HG03064 (cell line): ENCODE data around the gene LDHAL6B.
"Not testable (repeated sequence)": the region's sequence is repeated elsewhere in the genome, so short reads cannot be mapped to it uniquely, and the experiment has no call there.

Experiments
- ATAC-seq: cut with Tn5 transposase; IDR thresholded peaks from one replicate; pipeline ENCODE4 v1.9.1; 2021; ENCODE audit warnings: low read depth; ENCODE audit not compliant: unreplicated experiment

The LDHAL6B gene

DNA sequence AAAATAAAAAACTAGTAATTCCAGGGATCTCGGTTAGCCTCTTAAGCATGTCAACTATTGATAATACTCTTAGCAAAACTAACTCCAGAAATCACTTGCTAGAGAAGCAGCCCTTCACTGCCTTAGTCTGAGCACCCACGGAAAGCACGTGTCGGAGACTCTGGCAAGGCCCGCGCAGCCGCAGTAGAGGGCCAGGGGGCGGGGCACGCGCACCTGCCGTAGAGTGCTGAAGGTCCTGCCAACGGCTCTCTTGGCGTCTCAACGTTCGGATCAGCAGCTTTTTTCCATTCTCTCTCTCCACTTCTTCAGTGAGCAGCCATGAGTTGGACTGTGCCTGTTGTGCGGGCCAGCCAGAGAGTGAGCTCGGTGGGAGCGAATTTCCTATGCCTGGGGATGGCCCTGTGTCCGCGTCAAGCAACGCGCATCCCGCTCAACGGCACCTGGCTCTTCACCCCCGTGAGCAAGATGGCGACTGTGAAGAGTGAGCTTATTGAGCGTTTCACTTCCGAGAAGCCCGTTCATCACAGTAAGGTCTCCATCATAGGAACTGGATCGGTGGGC lies at the start of gene LDHAL6B:
TSS of gene LDHAL6B (plus strand) at position 221 of the 561 bp plus-strand sequence. CDS start at position 319, 98 bp downstream.
- no peak for ATAC-seq

DNA sequence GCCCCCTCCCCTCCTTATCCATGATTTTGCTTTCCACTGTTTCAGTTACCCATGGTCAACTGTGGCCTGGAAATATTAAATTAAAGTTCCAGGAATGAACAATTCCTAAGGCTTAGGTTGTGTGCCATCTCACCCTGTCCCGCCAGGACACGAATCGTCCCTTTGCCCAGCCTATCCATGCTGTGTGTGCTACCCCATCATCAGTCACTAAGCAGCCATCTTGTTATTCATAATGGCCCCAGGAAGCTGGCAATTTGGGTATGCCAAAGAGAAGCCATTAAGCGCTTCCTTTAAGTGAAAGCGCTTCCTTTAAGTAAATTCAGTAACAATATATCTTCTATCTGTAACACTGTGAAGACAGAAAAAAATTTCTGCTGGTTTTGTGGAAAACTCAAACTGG lies 49.2 kb upstream of the LDHAL6B start:
- ATAC-seq = no peak

DNA sequence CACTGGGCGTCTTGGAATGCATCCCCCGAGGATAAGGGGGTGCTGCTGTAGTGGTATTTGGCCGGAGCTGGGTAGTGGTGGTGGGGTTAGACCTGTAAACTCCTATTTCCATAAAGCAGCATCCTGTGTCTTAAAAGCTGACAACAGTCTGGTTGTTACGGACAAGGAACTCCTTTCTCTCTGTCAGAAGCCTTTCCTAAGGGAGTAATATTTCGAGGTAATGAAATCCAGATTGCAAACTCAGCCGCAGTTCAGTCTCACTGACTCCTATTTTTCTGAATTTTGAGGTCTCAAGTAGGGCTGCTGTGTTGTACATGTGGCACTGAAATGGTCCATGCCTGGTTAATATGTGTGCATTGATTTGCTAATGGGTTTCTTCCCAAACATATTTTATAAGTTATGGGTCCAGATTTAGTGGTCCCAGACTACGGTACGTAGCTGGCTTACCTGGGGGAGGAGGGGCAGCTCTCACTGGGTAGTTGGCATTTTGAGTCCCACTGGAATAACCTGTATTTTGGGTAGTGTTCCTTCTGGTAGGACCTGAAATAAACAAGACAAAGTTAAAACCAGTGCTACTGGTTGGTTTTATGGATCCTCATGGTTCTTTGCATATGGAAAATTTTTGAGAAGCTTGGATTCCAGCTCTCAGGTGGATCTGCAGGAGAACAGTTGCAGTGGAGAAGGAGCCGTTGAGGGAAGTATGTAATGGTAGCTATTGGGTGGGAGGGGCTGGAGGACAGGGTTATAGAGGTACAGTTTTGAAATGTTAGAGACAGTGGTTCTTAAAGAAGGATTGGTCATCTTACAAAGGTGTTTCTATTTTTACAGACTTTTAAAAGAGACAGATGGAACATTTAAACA lies 48.6 kb upstream of the LDHAL6B start:
- ATAC-seq = no peak

DNA sequence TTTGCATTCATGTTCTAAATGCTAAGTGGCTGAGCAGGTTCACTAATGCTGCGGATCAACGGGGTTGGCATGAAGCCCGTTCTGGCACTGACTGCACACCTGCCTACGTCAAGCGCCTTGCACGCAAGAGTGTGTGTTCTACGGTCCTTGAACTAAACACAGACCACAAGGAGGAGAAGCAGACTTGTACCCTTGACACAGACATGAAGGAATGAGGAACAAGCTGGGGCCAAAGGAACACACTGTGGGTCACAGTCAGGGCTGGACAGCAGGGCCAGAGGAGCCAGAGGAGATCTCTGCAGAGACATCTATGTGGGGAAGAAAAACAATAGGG lies 48.0 kb upstream of the LDHAL6B start:
- no peak for ATAC-seq

DNA sequence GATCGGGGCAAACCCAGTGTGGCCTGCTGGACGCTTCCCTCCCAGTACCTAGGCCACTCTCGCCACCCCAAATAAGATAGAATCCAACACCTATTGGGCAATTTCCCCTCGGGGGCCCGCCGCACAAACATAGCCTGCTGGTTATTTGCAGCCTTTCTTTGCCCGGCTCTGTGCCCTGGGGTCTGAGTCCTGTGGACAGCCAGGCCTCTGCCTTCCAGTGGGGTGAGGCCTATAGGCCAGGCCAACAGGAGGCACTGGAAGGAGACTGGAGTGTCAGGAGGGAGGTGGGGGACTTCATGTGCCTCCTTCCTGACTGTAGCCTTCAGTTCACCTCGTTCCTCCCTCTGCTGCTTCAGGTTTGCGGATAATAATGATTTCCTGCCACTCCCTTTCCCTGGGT lies 47.4 kb upstream of the LDHAL6B start:
- no peak for ATAC-seq

DNA sequence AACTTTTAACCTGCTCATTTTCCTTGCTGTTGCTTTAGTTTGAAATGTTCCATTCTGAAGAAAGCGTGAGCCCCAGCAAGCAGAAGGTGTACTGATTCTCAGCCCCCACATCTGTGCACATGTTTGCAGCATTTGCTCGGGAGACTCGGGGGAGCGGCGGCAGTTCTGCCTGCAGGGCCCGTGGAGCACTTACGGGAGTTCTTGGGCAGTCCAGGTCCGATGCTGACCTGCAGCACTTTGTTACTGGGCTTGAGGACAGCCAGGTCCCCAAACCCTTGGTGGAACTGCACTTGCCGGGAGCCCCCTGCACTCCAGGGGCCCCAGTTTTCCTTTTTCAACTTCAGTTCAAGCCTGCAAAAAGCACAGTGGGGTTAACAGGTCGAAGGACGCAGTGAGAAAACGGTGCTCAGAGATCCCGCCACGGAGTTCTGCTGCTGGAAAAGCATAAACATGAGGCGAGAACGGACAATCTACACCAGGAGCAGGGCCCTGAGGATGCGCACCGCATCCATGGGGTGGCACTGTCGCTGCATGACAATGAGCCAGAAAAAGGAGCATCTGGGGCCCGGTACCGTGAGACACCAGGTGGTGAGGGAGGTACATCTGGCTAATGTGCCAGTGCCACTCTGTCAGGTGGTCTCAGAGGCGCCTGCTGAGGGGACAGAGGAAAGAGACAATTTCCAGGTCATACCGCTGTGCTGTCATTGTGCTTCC lies 45.6 kb upstream of the LDHAL6B start:
- ATAC-seq = no peak

DNA sequence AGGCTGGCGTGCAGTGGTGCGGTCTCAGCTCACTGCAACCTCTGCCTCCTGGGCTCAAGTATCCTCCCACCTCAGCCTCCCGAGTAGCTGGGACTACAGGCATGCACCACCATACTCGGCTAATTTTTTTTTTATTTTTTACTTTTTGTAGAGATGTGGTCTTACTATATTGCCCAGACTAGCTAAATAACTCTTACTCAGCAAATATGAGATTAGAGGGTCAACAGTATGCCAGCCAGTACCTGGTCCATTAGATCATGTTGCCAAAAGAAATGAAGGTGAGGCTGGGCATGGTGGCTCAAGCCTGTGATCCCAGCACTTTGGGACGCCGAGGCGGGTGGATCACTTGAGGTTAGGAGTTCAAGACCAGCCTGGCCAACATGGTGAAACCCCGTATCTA lies 44.6 kb upstream of the LDHAL6B start:
- not testable (repeated sequence) for ATAC-seq

DNA sequence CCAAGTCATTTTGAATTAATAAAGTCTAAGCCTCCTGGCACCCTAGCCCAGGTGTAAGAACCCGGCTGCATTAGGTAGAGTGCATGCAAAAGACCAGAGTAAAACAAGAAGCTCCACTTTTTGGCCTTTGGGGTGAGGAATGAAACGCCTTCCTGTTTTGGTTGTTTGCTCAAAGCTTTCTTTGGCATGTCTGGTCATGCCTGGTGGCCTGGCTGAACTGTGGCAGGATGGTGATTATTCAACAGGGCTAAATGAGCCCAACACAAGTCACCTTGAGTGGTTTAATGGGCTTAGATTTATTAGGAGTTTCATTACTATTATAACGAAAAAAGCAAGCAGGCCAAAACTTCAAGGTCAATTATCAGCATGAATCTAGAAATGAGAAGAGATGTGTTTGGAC lies 40.9 kb upstream of the LDHAL6B start:
- no peak for ATAC-seq

DNA sequence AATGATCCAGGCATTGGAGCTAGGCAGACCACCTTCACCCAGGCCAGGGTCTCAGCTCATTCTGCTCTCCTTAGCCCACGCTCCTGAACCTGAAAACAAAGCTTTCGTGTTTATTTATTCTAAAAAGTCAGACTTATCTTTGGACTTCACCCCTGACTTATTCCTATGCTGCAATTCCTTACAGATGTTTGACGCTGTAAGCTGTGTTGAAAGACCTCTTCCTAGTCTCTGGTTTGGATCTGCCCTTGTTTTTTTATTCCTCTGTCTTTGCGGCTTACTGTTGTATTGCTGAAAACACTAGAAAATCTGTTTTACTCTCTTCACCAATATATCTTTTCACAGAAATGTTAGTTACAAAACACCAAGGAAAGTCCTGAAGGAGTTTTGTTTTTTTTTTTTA lies 40.5 kb upstream of the LDHAL6B start:
- ATAC-seq = no peak

DNA sequence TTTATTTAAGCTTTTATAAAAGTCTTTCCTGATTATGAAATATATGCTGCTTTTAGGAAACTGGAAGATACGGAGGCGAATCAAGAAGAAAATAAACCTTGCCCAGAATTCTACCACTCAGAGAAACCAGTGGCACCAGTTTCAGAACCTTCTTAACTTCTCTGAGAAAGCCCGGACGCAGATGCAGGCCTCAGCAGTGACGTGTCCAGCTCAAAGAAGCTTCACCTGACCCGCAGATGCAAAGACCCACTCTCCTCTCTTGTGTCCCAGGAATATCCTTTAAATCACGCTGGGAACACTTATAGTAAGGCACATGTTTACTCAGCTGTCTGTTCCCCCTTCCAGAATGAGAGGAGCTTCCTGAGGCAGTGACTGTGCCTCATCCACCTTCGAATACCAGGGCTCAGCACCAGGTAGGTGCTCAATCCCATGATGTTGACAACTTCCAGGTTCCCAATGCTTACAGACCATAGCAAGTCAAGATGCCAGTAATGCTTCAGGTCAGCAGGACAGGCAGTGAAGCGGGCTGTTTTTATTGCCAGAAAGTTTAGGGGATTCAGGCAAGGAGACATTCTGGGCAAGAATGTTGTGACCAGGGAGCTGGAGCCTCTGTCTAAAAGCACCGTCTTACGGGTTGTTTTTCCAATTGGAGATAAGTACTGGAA lies 39.9 kb upstream of the LDHAL6B start:
- no peak for ATAC-seq

DNA sequence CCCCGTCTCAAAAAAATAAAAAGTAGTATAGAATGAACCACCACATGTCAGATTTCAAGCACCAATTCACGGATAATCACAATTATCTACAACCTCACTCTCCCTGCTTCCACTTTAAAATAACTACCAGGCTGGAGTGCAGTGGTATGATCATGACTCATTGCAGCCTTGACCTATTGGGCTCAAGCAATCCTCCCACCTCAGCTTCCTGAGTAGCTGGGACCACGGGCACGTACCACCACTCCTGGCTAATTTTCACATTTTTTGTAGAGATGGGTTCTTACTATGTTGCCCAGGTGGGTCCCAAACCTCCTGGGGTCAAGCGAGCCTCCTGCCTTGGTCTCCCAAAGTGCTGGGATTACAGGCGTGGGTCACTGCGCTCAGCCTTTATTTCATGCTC lies 38.1 kb upstream of the LDHAL6B start:
- no peak for ATAC-seq

DNA sequence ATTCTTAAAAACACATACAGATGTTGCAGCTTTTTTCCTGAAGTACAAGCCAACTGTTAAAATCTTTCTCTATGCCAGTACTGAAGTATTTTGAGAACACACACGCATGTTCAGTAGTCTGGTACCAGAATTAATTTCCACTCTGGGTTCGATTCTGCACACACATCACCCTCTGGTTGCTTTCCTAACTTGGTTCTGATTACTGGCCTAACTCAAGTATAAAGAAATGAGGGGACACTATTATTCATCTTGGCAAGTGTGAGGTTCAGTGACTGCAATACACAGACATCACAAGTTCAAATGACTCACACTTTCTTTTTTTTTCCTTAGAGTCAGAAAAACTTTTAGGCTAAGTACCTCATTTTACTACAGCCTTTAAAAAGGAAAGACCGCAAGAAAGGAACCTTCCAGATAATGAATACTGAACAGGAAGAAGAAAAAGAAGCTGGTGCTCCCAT lies 37.4 kb upstream of the LDHAL6B start:
- ATAC-seq = no peak

DNA sequence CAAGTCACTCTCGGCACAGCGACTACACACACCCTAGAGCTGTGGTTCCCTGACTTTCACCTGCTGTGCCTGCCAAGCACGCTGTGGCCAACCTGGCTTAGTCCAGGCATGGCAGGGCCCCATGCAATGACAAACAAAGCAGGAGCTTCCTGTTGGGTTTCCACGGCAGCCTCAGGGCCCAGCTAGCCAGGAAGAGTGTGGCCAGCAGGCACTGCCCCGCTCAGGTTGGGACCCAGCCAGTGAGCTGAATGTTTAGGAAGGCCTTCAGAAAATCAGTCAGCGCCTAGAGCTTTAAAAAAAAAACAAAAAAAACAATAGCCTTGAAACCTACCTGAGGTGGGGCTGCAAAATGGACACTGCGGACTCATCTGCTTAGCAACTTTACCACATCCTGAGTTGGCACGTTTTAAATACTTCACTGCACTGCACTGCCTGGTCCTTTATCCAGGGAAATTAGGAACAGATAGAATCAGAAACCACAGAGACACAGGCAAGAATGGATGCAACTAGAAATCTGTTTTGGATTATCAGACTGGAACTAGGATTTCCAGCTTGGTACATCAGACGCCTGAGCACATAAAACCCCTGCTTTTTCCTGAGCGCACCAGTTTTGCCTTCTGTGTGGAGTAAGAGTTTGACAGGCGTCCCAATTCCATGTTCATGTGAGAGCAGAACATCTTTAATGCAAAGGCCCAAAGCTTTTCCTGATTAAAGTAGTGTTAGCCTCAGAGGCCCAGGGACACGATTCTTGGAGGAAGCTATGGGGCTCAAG lies 36.2 kb upstream of the LDHAL6B start:
- no peak for ATAC-seq

DNA sequence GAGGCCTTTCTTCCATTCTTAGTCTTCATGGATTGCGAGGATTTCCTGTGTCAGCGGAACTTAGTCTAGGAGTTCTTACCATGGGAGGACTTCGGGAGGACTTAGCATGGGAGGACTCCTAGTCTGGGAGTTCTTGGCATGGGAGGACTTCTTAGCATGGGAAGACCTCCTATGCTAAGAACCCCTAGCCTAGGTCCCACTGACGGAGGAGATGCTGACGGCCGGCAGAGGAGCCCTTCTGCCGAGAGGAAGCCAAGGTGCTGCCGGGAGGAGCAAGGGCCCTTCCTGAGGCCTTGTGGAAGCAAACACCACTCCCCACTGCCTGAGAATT lies 35.6 kb upstream of the LDHAL6B start:
- no peak for ATAC-seq

DNA sequence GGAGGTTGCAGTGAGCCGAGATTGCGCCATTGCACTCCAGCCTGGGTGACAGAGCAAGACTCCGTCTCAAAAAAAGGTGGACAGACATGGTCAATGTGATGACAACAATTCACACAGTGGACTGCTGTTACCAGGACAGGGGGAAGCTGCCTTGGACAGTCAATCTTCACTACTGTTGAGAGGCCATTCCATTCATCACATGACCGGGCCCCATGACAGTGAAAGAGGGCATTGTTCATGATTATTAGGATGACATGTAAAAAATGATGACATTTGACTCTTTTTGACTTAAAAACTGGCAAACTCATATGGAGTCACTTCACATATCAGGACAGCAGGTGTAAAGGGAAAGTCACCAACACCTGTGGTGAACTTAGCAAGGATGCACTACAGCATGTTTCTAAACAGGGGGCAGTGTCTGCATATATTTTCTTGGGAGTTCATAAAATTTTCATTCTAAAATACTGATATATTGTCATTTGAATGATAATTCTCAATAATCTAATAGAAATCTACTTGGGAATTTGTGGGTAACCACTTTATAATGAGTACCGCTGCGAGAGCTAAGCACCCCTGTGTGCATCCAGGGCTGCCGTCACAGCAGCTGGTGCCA lies 34.2 kb upstream of the LDHAL6B start:
- ATAC-seq = no peak

DNA sequence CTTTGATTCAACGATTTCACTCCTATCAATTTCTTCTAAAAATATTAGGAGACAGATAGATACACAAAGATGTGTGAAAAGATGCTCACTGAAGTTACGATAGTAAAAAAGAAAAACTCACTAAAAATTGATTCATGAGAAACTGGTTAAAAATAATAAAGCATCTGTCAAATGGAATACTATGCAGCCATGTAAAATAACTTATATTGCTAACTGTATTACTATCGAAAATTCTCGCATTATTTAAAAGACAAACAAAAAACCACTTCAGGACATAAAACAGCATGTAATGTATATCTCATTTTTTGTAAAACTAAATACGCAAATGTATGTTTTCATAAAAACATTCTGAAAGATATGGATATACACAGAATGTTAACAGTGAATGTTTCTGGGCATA lies 33.4 kb upstream of the LDHAL6B start:
- no peak for ATAC-seq

DNA sequence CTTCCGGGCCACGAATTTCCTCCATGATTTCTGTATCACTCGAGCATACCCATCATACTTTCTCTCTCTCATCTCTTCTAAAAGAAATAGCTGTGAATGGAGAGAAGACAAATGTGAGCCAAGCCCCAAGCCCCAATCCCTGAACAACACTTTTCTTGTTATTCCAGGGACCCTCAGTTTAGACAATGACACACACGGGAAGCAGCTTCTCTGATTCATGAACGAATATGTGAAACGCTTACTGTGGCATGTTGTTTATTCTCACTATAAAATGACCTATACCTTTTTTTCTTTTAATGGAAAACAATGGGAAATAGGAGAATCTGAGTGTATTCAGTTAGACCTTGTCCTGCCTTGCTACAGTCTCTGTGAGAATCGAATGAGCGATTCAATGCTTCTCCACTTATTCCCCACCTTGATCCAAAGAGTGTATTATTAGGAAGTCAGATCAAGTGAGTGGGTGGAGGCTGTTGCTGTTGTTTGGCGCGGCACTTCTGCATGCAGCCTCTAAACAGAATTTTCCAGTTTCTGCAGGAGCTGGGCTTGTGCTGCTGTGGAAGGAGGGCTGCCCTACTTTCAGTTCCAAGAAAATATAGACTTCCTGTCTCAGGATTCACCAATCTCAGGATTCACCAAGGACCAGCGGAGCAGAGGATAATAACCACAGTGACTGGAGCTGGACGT lies 32.4 kb upstream of the LDHAL6B start:
- ATAC-seq = no peak

DNA sequence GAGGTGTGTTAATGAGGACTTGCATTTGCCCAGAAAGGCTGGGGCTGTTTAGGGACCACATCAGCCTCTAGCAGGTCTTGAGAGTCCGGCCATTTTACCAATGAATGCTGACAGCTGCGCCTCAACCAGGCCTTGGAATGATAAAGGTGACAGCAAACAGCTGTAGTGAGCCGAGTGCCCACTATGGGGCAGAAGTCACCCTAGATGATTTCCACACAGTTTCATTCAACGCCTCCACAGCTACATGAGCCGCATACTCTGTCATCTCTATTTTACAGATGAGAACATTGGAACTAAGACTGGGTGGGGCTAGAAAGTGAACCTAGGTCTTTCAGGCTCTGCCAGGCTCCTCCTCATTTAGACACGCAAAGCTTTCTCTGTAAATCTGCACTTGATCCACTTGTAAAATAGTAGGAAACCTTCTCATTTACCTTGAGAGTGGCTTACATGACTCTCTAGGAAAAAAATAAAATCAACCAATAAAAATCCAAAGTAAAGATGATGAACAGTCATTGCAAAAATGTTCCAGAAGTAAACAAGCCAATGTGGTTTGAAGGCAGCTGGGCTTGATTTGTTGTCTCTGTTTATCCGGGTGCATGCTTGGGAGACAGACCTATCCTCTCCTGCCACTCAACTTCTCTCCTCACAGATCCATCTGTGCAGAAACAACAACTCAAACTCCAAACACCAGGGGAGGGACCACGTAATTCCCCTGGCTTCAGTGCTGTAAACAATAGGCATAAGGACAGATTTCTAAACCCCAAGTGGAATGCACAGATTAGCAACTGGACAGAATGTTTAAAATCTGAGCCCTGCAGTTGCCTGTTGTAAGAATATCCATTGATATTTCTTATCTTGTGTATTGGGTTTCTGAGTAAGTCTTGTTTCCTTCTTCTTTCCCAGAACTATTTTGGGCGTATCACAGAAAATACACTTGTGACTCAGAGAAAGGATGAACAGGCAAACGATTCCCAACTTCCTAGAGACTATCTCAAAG lies 31.5 kb upstream of the LDHAL6B start:
- ATAC-seq = no peak
